Activated naive CD8-positive, alpha-beta T cell treated with anti-CD3 and anti-CD28 coated beads, Interleukin-2, amount 10 ng/mL, durations not matched to agents 7 days and 5 days (primary cell): ENCODE measurements around the gene FRRS1L. TPM values are rescaled to one million over a fixed set of nuclear protein-coding genes. Genes with fewer than 3 reads are reported as not detected.

Experiments used
- ATAC-seq: fragments of 150-1000 bp; cut with Tn5 transposase; one replicate; pipeline ENCODE4 v1.10.0; 2021; ENCODE audit warnings: low read depth, moderate library complexity
- POLR2A ChIA-PET: fragments of 350-600 bp; sonication (Branson Sonifier 250); formaldehyde crosslinking; loops from one replicate; lab custom pipeline; 2021; ENCODE audit warnings: antibody characterized with exemption; lab: Charles Lee
- DNase-seq: peaks from one replicate; pipeline ENCODE4 v3.0.0; 2021
- H3K27ac Mint-ChIP-seq: one replicate; pipeline ENCODE4 v1.8.0; 2022; ENCODE audit warnings: mild to moderate bottlenecking, mixed read lengths
- H3K27me3 Mint-ChIP-seq: one replicate; pipeline ENCODE4 v1.8.0; 2022; ENCODE audit warnings: mild to moderate bottlenecking, moderate library complexity, mixed read lengths
- H3K36me3 Mint-ChIP-seq: one replicate; pipeline ENCODE4 v1.8.0; 2021; ENCODE audit warnings: mild to moderate bottlenecking, mixed read lengths
- H3K4me1 Mint-ChIP-seq: one replicate; pipeline ENCODE4 v1.8.0; 2021; ENCODE audit warnings: mixed read lengths
- H3K4me3 Mint-ChIP-seq: one replicate; pipeline ENCODE4 v1.8.0; 2022; ENCODE audit warnings: mild to moderate bottlenecking, moderate library complexity, mixed read lengths
- H3K9me3 Mint-ChIP-seq: one replicate; pipeline ENCODE4 v1.8.0; 2021; ENCODE audit warnings: mixed read lengths
- total RNA-seq, 2 experiments: library from RNA; stranded (reverse); gene quantifications; one replicate each; pipeline ENCODE4 v1.2.3, GENCODE V29; 2021

The FRRS1L gene
- total RNA-seq, 2 experiments from 2014 or later = not detected

DNA sequence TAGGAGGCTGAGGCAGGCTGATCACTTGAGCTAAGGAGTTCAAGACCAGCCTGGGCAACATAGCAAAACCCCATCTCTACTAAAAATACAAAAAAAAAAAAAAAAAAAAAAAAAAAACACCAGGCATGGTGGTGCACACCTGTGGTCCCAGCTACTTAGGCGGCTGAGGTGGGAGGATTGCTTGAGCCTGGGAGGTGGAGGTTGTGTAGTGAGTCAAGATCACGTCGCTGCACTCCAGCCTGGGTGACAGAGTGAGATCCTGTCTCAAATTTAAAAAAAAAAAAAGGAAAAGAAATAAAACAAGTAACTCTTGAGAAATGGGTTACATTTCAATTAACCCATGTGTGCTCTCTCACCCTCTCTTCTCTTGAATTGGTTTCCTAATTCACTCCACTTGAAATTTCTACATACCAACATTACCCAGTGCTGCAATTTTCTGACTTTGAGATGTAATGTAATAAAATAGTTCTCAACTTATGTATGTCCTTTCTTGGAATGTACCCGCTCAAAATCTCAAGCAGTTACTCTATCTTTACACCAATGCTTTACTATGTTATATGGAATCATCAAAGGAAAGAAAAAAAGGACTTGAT lies 83.1 kb downstream of the FRRS1L start:
- Mint-ChIP-seq H3K27ac (no peak overlapping the region), H3K4me3 (no peak overlapping the region), H3K36me3 (peaks cover 38% of the 10 kb centered on the region), H3K9me3 (no peaks in the 10 kb centered on the region), H3K27me3 (no peaks in the 10 kb centered on the region), H3K4me1 (peaks cover 4% of the 10 kb centered on the region)
- ATAC-seq (no peak), DNase-seq (no peak)
- POLR2A ChIA-PET = no interaction called here

DNA sequence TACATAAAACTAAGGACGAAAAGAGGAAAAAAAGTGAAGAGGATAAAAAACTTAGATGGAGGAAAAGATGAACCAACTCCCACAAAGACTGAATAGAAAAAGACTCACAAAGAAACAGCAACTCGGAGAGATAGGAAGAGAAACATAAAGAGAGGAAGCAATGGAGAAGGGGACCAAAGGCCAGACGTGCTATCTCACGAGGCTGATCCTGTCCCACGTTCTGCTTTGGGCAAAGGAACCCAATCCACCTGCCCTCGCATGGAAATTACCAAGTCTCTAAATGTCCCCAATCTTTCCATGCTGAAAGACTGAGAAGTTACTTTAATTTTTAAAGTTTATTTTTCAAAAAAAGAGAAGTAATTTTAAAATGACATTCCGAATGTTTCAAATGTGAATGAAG lies 83.9 kb downstream of the FRRS1L start:
- Mint-ChIP-seq H3K9me3 (no peaks in the 10 kb centered on the region), H3K4me1 (peaks cover 3% of the 10 kb centered on the region), H3K36me3 (peaks cover 44% of the 10 kb centered on the region), H3K27me3 (no peaks in the 10 kb centered on the region), H3K27ac (no peak overlapping the region), H3K4me3 (no peak overlapping the region)
- POLR2A ChIA-PET = no interaction called here
- DNase-seq (no peak), ATAC-seq (no peak)

DNA sequence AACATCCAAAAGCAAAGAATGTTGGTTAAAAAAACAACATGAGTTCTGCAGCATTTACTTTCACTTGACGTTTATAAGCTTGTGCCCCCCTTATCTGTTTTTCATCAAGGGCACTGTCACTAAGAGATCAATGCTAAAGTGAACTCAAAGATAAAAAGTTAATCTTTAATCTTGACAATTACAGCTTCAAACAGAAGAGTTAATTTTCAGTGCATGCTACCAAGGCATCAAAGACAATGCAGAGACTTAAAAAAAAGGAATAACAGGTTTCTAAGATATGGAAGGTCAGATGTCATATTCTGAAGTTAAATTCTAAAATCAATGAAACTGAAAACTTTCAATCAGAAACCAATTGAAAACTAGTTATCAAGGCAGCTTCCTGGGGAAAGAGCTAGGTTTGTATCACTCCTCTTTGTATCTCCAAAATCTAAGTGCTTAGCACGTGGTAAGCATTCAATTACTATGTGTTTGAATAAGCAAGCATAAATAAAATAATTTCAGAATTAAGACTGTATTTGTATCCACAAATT lies 84.9 kb downstream of the FRRS1L start:
- POLR2A ChIA-PET = no interaction called here
- no peak overlapping the region for H3K4me3 Mint-ChIP-seq
- H3K36me3 Mint-ChIP-seq = peaks cover 43% of the 10 kb centered on the region
- peaks cover 2% of the 10 kb centered on the region for H3K4me1 Mint-ChIP-seq
- ATAC-seq = no peak
- no peak overlapping the region for H3K27ac Mint-ChIP-seq
- DNase-seq = no peak
- no peaks in the 10 kb centered on the region for H3K27me3 Mint-ChIP-seq
- H3K9me3 Mint-ChIP-seq = no peaks in the 10 kb centered on the region

Other genes starting within 250 kb of the FRRS1L start
- gene ELP1, start 233.1 kb downstream of the FRRS1L start, total RNA-seq = 10 to 100 TPM; 23.5 to 25.7 TPM
- gene ABITRAM, start 232.8 kb downstream of the FRRS1L start, total RNA-seq = 1 to 10 TPM; 9.2 to 9.7 TPM
- gene CTNNAL1, start 153.8 kb downstream of the FRRS1L start, total RNA-seq = 10 to 100 TPM; 14.0 to 15.2 TPM
- 10 to 100 TPM; 42.8 to 45.7 TPM for gene TMEM245, start 47.3 kb downstream of the FRRS1L start, total RNA-seq
- gene EPB41L4B, start 153.8 kb upstream of the FRRS1L start, total RNA-seq = not detected